Liver (tissue), 9 donors: ENCODE measurements around the gene MALT1. TPM values are rescaled to one million over a fixed set of nuclear protein-coding genes. Genes with fewer than 3 reads are reported as not detected.

Experiments used
- DNase-seq: peaks from one replicate; pipeline ENCODE4 v3.0.0-alpha.2; 2017; ENCODE audit warnings: low spot score
- H3K27ac ChIP-seq, 2 donors: one replicate each; pipeline ENCODE4 v1.7.0; 2013; ENCODE audit warnings: inconsistent platforms in 2 of 2, low read length in 2 of 2, control low read depth in 1 of 2, low read depth in 1 of 2, mild to moderate bottlenecking in 1 of 2
- H3K27me3 ChIP-seq, 4 donors: one replicate each; pipeline versions ENCODE4 v1.6.1 to v1.7.0; 2013; ENCODE audit warnings: low read length in 3 of 4, inconsistent platforms in 1 of 4, mild to moderate bottlenecking in 1 of 4, moderate library complexity in 1 of 4; ENCODE audit not compliant: control insufficient read depth in 4 of 4, insufficient read depth in 4 of 4
- H3K36me3 ChIP-seq, 4 donors: one replicate each; pipeline versions ENCODE4 v1.6.1 to v1.7.0; 2013; ENCODE audit warnings: low read length in 3 of 4, mild to moderate bottlenecking in 3 of 4, low read depth in 1 of 4, moderate library complexity in 1 of 4; ENCODE audit not compliant: control insufficient read depth in 4 of 4, insufficient read depth in 3 of 4
- H3K4me1 ChIP-seq, 4 donors: one replicate each; pipeline versions ENCODE4 v1.6.1 to v1.7.0; 2013; ENCODE audit warnings: low read length in 3 of 4, mild to moderate bottlenecking in 3 of 4, moderate library complexity in 1 of 4; ENCODE audit not compliant: control insufficient read depth in 4 of 4, insufficient read depth in 4 of 4
- H3K4me3 ChIP-seq, 3 donors: one replicate each; pipeline versions ENCODE4 v1.6.1 to v1.7.0; 2013; ENCODE audit warnings: low read length in 3 of 3, control low read depth in 1 of 3, low read depth in 1 of 3, mild to moderate bottlenecking in 1 of 3
- H3K9ac ChIP-seq, 2 donors: one replicate each; pipeline ENCODE4 v1.7.0; 2013; ENCODE audit warnings: low read length in 2 of 2, mild to moderate bottlenecking in 2 of 2, moderate library complexity in 2 of 2, control low read depth in 1 of 2, low read depth in 1 of 2
- H3K9me3 ChIP-seq, 4 donors: one replicate each; pipeline versions ENCODE4 v1.6.1 to v1.7.0; 2013; ENCODE audit warnings: low read length in 3 of 4; ENCODE audit not compliant: control insufficient read depth in 4 of 4
- ATF3 ChIP-seq: IDR thresholded peaks from 2 replicates; pipeline ENCODE4 v1.6.1; 2016; ENCODE audit warnings: antibody characterized with exemption
- CTCF ChIP-seq: fragments of 150-350 bp; IDR thresholded peaks from 2 replicates; pipeline ENCODE4 v1.5.1; 2017; ENCODE audit warnings: improper control_type of control experiment, low read depth, low read length; ENCODE audit not compliant: missing input control
- EGR1 ChIP-seq, 2 donors: IDR thresholded peaks; 2 replicates each; pipeline ENCODE4 v1.6.1; 2016 to 2018; ENCODE audit warnings: antibody characterized with exemption in 2 of 2, low read depth in 2 of 2
- FOXA1 ChIP-seq: IDR thresholded peaks from 2 replicates; pipeline ENCODE4 v1.6.1; 2016; ENCODE audit warnings: antibody characterized with exemption
- FOXA2 ChIP-seq: IDR thresholded peaks from 2 replicates; pipeline ENCODE4 v1.6.1; 2016; ENCODE audit warnings: antibody characterized with exemption
- GABPA ChIP-seq, 2 donors: IDR thresholded peaks in 1 of 2; conservative IDR thresholded peaks in 1 of 2; 2 replicates each; pipeline ENCODE4 v1.6.1; 2016; ENCODE audit warnings: antibody characterized with exemption in 2 of 2, mild to moderate bottlenecking in 1 of 2, moderate library complexity in 1 of 2
- HNF4A ChIP-seq, 2 donors: conservative IDR thresholded peaks; 2 replicates each; pipeline ENCODE4 v1.6.1; 2016; ENCODE audit warnings: antibody characterized with exemption in 2 of 2, mild to moderate bottlenecking in 2 of 2
- HNF4G ChIP-seq: IDR thresholded peaks from 2 replicates; pipeline ENCODE4 v1.6.1; 2016; ENCODE audit warnings: antibody characterized with exemption
- JUND ChIP-seq, 2 donors: IDR thresholded peaks; 2 replicates each; pipeline ENCODE4 v1.6.1; 2016; ENCODE audit warnings: antibody characterized with exemption in 2 of 2
- RAD21 ChIP-seq, 2 donors: IDR thresholded peaks; 2 replicates each; pipeline ENCODE4 v1.6.1; 2016; ENCODE audit warnings: antibody characterized with exemption in 2 of 2, mild to moderate bottlenecking in 2 of 2
- REST ChIP-seq: IDR thresholded peaks from 2 replicates; pipeline ENCODE4 v1.6.1; 2016; ENCODE audit warnings: antibody characterized with exemption, mild to moderate bottlenecking
- TAF1 ChIP-seq: conservative IDR thresholded peaks from 2 replicates; pipeline ENCODE4 v1.6.1; 2016; ENCODE audit warnings: antibody characterized with exemption, mild to moderate bottlenecking
- YY1 ChIP-seq: IDR thresholded peaks from 2 replicates; pipeline ENCODE4 v1.6.1; 2016; ENCODE audit warnings: antibody characterized with exemption, mild to moderate bottlenecking
- ZBTB33 ChIP-seq: IDR thresholded peaks from 2 replicates; pipeline ENCODE4 v1.6.1; 2016; ENCODE audit warnings: antibody characterized with exemption
- WGBS: extraction: QIAGEN DNeasy Blood & Tissue Kit; methylation state at CpG from one replicate; pipeline ENCODE4 v1.1.7; 2013; 5-methylcytosine and 5-hydroxymethylcytosine counted together
- polyA plus RNA-seq, 2 donors: library from polyadenylated mRNA; stranded (reverse) in 1 of 2; unstranded in 1 of 2; fragments of 200-250 nt in 1 of 2; fragments of >200 nt in 1 of 2; fragmentation: Nextera tagmentation in 1 of 2; extraction: Ambion mirVana in 1 of 2; gene quantifications; one replicate each; pipeline versions ENCODE4 v1.2.1 to v1.2.3, GENCODE V29; 2013 to 2015
- total RNA-seq, 2 donors: library from RNA; depleted of rRNA; stranded (reverse); fragments of >200 nt; gene quantifications; one replicate each; pipeline ENCODE4 v1.2.3, GENCODE V29; 2014
- donor health status: healthy.
- donor health status: healthy.
- donor health status: healthy.
- donor health status: healthy.
- donor health status: healthy.

MALT1 gene
- total and polyA plus RNA-seq, 4 donors = 3.1 to 27.3 (median 6.4) TPM

- Histone ChIP-seq H3K36me3 (peaks cover 0 to 2% (median 0%) of the 10 kb centered on the region in 4 donors), H3K9me3 (peaks cover 0 to 1% (median 0%) of the 10 kb centered on the region in 4 donors), H3K4me1 (no peaks in the 10 kb centered on the region), H3K27me3 (no peaks in the 10 kb centered on the region), H3K4me3 (no peak overlapping the region), H3K27ac (no peak overlapping the region), H3K9ac (no peak overlapping the region)
- WGBS = 70% methylated on average over 4 of the region's 4 CpGs
- no peak for DNase-seq
- TF ChIP-seq JUND (IDR thresholded peaks at IDR 0.05) (no peak), ZBTB33 (no peak), EGR1 (IDR thresholded peaks at IDR 0.05; ENCODE audit: low read depth in 2 of 2) (no peak)
Observed at GRCh38 chr18:58800582-58800981, 129.3 kb downstream of the MALT1 start.

- Histone ChIP-seq H3K27ac (no peak overlapping the region), H3K9me3 (peaks cover 0 to 1% (median 0%) of the 10 kb centered on the region in 4 donors), H3K4me3 (no peak overlapping the region), H3K27me3 (no peaks in the 10 kb centered on the region), H3K9ac (no peak overlapping the region), H3K36me3 (peaks cover 0 to 2% (median 0%) of the 10 kb centered on the region in 4 donors), H3K4me1 (no peaks in the 10 kb centered on the region)
- WGBS = 76% methylated on average over 5 of the region's 5 CpGs
- TF ChIP-seq FOXA2 = no peak
- TF ChIP-seq HNF4A (conservative IDR thresholded peaks at IDR 0.05) = no peak
- TF ChIP-seq ATF3 = no peak
- TF ChIP-seq HNF4G = no peak
- no peak for TF ChIP-seq FOXA1
- no peak for TF ChIP-seq JUND (IDR thresholded peaks at IDR 0.05)
- TF ChIP-seq REST = no peak
- no peak for TF ChIP-seq RAD21 (IDR thresholded peaks at IDR 0.05)
- TF ChIP-seq YY1 = no peak
- TF ChIP-seq TAF1 = no peak
- DNase-seq = no peak
Observed at GRCh38 chr18:58802959-58803358, 131.7 kb downstream of the MALT1 start.

GRCh38 chr18:58803978-58804377, 132.7 kb downstream of the MALT1 start:
- no peaks in the 10 kb centered on the region for H3K27me3 ChIP-seq
- no peak for TF ChIP-seq YY1
- no peak for TF ChIP-seq HNF4G
- no peak for TF ChIP-seq HNF4A (conservative IDR thresholded peaks at IDR 0.05)
- TF ChIP-seq EGR1 (IDR thresholded peaks at IDR 0.05; ENCODE audit: low read depth in 2 of 2) = no peak
- TF ChIP-seq GABPA (IDR thresholded peaks at IDR 0.05 in 1 of 2, conservative IDR thresholded peaks at IDR 0.05 in 1 of 2) = no peak
- no peak for TF ChIP-seq CTCF
- no peak for TF ChIP-seq RAD21 (IDR thresholded peaks at IDR 0.05)
- no peak for TF ChIP-seq FOXA2
- TF ChIP-seq TAF1 = no peak
- no peak for TF ChIP-seq ZBTB33

More at GRCh38 chr18:58803978-58804377, 132.7 kb downstream of the MALT1 start:
- no peak for DNase-seq
- no peak overlapping the region for H3K9ac ChIP-seq
- H3K4me3 ChIP-seq = no peak overlapping the region
- peaks cover 0 to 2% (median 0%) of the 10 kb centered on the region in 4 donors for H3K36me3 ChIP-seq
- no peaks in the 10 kb centered on the region for H3K4me1 ChIP-seq
- WGBS = 96% methylated on average over 4 of the region's 4 CpGs
- no peak overlapping the region for H3K27ac ChIP-seq
- peaks cover 0 to 1% (median 0%) of the 10 kb centered on the region in 4 donors for H3K9me3 ChIP-seq
